Loucy (cell line): ENCODE data around the gene CWC25.

Source experiments
- H2AFZ ChIP-seq: fragments of 200-600 bp; sonication (generic); 2 replicates; pipeline ENCODE4 v1.6.0; 2016; ENCODE audit warnings: antibody characterized with exemption, mild to moderate bottlenecking, low read length, moderate library complexity
- H3F3A ChIP-seq: fragments of 200-600 bp; 2 replicates; pipeline ENCODE4 v1.6.0; 2016; ENCODE audit warnings: antibody characterized with exemption, low read depth, mild to moderate bottlenecking
- H3K27me3 ChIP-seq: fragments of 200-600 bp; sonication (generic); 2 replicates; pipeline ENCODE4 v1.6.1; 2014; ENCODE audit warnings: low read length, mild to moderate bottlenecking; ENCODE audit not compliant: insufficient read depth, poor library complexity, severe bottlenecking
- H3K36me3 ChIP-seq: fragments of 200-600 bp; sonication (generic); 2 replicates; pipeline ENCODE4 v1.6.1; 2016; ENCODE audit warnings: low read length; ENCODE audit not compliant: insufficient read depth
- H3K4me1 ChIP-seq: fragments of 200-600 bp; sonication (generic); 2 replicates; pipeline ENCODE4 v1.5.1; 2014; ENCODE audit warnings: low read length, mild to moderate bottlenecking; ENCODE audit not compliant: insufficient read depth, poor library complexity, severe bottlenecking
- H3K4me2 ChIP-seq: fragments of 200-600 bp; sonication (generic); 2 replicates; pipeline ENCODE4 v1.6.0; 2014; ENCODE audit warnings: antibody characterized with exemption, low read length, low read depth, mild to moderate bottlenecking; ENCODE audit not compliant: poor library complexity, severe bottlenecking
- H3K4me3 ChIP-seq: fragments of 200-600 bp; sonication (generic); 2 replicates; pipeline ENCODE4 v1.5.1; 2014; ENCODE audit warnings: low read length, mild to moderate bottlenecking, mixed read lengths; ENCODE audit not compliant: poor library complexity, severe bottlenecking
- H3K79me2 ChIP-seq: fragments of 200-600 bp; sonication (generic); 2 replicates; pipeline ENCODE4 v1.6.1; 2014; ENCODE audit warnings: low read length; ENCODE audit not compliant: insufficient read depth
- H3K9ac ChIP-seq: fragments of 200-600 bp; sonication (generic); 2 replicates; pipeline ENCODE4 v1.6.0; 2014; ENCODE audit warnings: mild to moderate bottlenecking, low read depth, low read length, moderate library complexity; ENCODE audit not compliant: poor library complexity, severe bottlenecking
- H3K9me2 ChIP-seq: fragments of 200-600 bp; sonication (generic); replicated peaks from 2 replicates; pipeline ENCODE4 v1.6.1; 2016; ENCODE audit warnings: low read depth, low read length, mixed read lengths
- H3K9me3 ChIP-seq: fragments of 200-600 bp; sonication (generic); 2 replicates; pipeline ENCODE4 v1.6.1; 2014; ENCODE audit warnings: mild to moderate bottlenecking, antibody characterized with exemption, low read length, low read depth; ENCODE audit not compliant: insufficient read depth
- H4K20me1 ChIP-seq: fragments of 200-600 bp; sonication (generic); 2 replicates; pipeline ENCODE4 v1.6.0; 2014; ENCODE audit warnings: antibody characterized with exemption, low read length, mild to moderate bottlenecking; ENCODE audit not compliant: insufficient read depth, poor library complexity, severe bottlenecking
- EZH2phosphoT487 ChIP-seq: fragments of 200-600 bp; IDR thresholded peaks from 2 replicates; pipeline ENCODE4 v1.6.1; 2018; ENCODE audit warnings: antibody characterized with exemption, mild to moderate bottlenecking, moderate library complexity, borderline replicate concordance
- TF ChIP-seq, protein P1 (sequence below): fragments of 200-600 bp; sonication (generic); conservative IDR thresholded peaks from 2 replicates; pipeline ENCODE4 v1.5.1; 2014; ENCODE audit warnings: mild to moderate bottlenecking, antibody characterized with exemption, low read length

Gene CWC25

DNA sequence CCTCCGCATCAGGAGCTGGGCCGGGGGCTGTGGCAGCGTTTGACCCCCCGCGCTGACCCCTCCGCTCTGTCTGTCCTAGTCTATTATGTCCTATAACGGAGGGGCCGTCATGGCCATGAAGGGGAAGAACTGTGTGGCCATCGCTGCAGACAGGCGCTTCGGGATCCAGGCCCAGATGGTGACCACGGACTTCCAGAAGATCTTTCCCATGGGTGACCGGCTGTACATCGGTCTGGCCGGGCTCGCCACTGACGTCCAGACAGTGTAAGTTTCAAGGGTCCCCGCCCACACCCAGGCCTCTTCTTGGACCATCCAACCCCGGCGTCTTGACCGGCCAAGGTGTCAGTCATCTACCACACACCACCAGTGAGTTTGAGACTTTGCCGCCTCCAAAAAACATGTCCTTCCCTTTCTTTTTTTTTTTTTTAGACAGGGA is 72.0 kb downstream of the CWC25 start:
- Histone ChIP-seq H4K20me1 (peaks cover 7% of the 10 kb centered on the region), H3K36me3 (peaks cover 13% of the 10 kb centered on the region; the same call in 1 of the 2 replicates), H3K9me3 (no peaks in the 10 kb centered on the region), H3K9me2 (no peaks in the 10 kb centered on the region), H3K4me2 (peak overlapping the region; percentile 91), H3K79me2 (peaks cover 37% of the 10 kb centered on the region), H3F3A (peaks cover 11% of the 10 kb centered on the region; the same call in 1 of the 2 replicates), H3K4me3 (peak overlapping the region; percentile 87), H3K9ac (peak overlapping the region; percentile 85), H3K27me3 (no peaks in the 10 kb centered on the region), H3K4me1 (peaks cover 23% of the 10 kb centered on the region), H2AFZ (no peak overlapping the region)
- no peak for TF ChIP-seq EZH2phosphoT487
- TF ChIP-seq, protein P1, sequence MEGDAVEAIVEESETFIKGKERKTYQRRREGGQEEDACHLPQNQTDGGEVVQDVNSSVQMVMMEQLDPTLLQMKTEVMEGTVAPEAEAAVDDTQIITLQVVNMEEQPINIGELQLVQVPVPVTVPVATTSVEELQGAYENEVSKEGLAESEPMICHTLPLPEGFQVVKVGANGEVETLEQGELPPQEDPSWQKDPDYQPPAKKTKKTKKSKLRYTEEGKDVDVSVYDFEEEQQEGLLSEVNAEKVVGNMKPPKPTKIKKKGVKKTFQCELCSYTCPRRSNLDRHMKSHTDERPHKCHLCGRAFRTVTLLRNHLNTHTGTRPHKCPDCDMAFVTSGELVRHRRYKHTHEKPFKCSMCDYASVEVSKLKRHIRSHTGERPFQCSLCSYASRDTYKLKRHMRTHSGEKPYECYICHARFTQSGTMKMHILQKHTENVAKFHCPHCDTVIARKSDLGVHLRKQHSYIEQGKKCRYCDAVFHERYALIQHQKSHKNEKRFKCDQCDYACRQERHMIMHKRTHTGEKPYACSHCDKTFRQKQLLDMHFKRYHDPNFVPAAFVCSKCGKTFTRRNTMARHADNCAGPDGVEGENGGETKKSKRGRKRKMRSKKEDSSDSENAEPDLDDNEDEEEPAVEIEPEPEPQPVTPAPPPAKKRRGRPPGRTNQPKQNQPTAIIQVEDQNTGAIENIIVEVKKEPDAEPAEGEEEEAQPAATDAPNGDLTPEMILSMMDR, result no peak

DNA sequence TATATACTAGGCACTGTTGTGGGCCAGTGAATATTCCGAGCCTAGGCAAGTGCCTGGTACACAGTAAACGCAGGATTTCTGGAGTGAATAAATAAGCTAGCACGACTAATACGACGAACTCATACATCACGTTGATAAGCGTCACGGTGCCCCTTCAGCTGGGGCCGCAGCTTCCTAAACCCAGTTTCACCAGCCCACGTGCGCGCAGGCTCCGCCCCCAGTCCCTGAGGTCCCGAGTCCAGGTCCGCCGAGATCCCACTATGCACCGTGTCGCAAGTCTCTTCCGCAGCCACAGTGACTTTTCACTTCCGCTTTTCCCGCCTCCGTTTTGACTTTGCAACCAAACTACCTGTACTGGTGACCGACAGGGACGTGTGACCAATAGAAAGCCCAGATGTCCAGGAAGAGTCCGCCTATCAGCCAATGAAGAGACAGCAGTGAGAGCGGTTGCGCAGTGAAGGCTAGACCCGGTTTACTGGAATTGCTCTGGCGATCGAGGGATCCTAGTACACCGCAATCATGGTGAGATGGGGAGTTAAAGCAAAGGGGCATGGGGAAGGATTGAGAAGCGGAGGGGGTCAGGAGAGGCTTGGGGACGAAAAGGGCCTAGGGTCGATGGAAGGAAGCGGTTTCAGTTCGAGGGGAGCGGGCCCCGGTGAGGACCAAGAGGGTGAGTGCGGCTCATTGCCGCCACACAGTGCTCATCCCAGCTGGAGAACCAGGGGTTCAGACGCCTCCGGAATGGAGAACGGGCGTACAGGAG is 72.6 kb downstream of the CWC25 start, which contains the start of gene PSMB3:
Gene PSMB3 (plus strand): TSS at position 434 of the 763 bp plus-strand sequence. CDS start 86 bp downstream, at position 520.
- peaks cover 36% of the 10 kb centered on the region for H3K79me2 ChIP-seq
- peak within 1 kb of the TSS; percentile 96 for H3K4me2 ChIP-seq
- H4K20me1 ChIP-seq, result peaks cover 7% of the 10 kb centered on the region
- peaks cover 23% of the 10 kb centered on the region for H3K4me1 ChIP-seq
- no peaks in the 10 kb centered on the region for H3K27me3 ChIP-seq
- H3F3A ChIP-seq, result peaks cover 11% of the 10 kb centered on the region; the same call in 1 of the 2 replicates
- peak within 1 kb of the TSS; percentile 85 for H3K9ac ChIP-seq
- H3K9me3 ChIP-seq, result no peaks in the 10 kb centered on the region
- peak within 1 kb of the TSS; percentile 94 for H2AFZ ChIP-seq
- no peaks in the 10 kb centered on the region for H3K9me2 ChIP-seq
- H3K4me3 ChIP-seq, result peak within 1 kb of the TSS; percentile 87
- no peak for TF ChIP-seq EZH2phosphoT487
- TF ChIP-seq, protein P1, result no peak
- H3K36me3 ChIP-seq, result peaks cover 9% of the 10 kb centered on the region; the same call in 1 of the 2 replicates

- no peak for TF ChIP-seq EZH2phosphoT487
- TF ChIP-seq, protein P1, result no peak
- Histone ChIP-seq H3K79me2 (peaks cover 43% of the 10 kb centered on the region), H3K36me3 (peaks cover 9% of the 10 kb centered on the region; the same call in 1 of the 2 replicates), H3K27me3 (no peaks in the 10 kb centered on the region), H3K4me2 (peak overlapping the region; percentile 96), H3K9me2 (no peaks in the 10 kb centered on the region), H3K4me1 (peaks cover 28% of the 10 kb centered on the region), H2AFZ (peak overlapping the region; percentile 94), H4K20me1 (peaks cover 9% of the 10 kb centered on the region), H3K9ac (peak overlapping the region; percentile 76), H3F3A (peaks cover 11% of the 10 kb centered on the region; the same call in 1 of the 2 replicates), H3K4me3 (peak overlapping the region; percentile 87), H3K9me3 (no peaks in the 10 kb centered on the region)
Observed at GRCh38 chr17:38751808-38752307, 73.3 kb downstream of the CWC25 start.
